H9 (cell line): ENCODE results near the gene MYMX. TPM values are rescaled to one million over a fixed set of nuclear protein-coding genes. Genes with fewer than 3 reads are reported as not detected.

Experiments used
- DNase-seq: peaks from one replicate; pipeline ENCODE4 v3.0.0-alpha.2; 2017
- H2AFZ ChIP-seq: one replicate; pipeline ENCODE4 v1.6.1; 2013; ENCODE audit warnings: mild to moderate bottlenecking, low read length, control low read depth, moderate library complexity
- H2AK5ac ChIP-seq: 2 replicates; pipeline ENCODE4 v1.6.1; 2013; ENCODE audit warnings: low read length, control low read depth, mixed read lengths; ENCODE audit not compliant: insufficient read length
- H2BK120ac ChIP-seq: one replicate; pipeline ENCODE4 v1.6.1; 2013; ENCODE audit warnings: low read depth, mild to moderate bottlenecking, low read length, control low read depth, inconsistent platforms; ENCODE audit not compliant: poor library complexity, severe bottlenecking
- H2BK12ac ChIP-seq: 2 replicates; pipeline ENCODE4 v1.6.1; 2013; ENCODE audit warnings: low read length, control low read depth, mixed read lengths, low read depth; ENCODE audit not compliant: insufficient read length
- H2BK15ac ChIP-seq: 2 replicates; pipeline ENCODE4 v1.6.1; 2013; ENCODE audit warnings: low read depth, low read length, control low read depth
- H2BK20ac ChIP-seq: one replicate; pipeline ENCODE4 v1.6.1; 2013; ENCODE audit warnings: low read depth, mild to moderate bottlenecking, low read length, control low read depth, inconsistent platforms; ENCODE audit not compliant: poor library complexity, severe bottlenecking
- H2BK5ac ChIP-seq: 2 replicates; pipeline ENCODE4 v1.6.1; 2013; ENCODE audit warnings: low read length, control low read depth, mixed read lengths; ENCODE audit not compliant: insufficient read length
- H3K14ac ChIP-seq: 2 replicates; pipeline ENCODE4 v1.6.1; 2013; ENCODE audit warnings: low read length, control low read depth; ENCODE audit not compliant: insufficient read depth
- H3K18ac ChIP-seq: 2 replicates; pipeline ENCODE4 v1.6.1; 2013; ENCODE audit warnings: low read depth, mild to moderate bottlenecking, mixed read lengths, low read length, control low read depth; ENCODE audit not compliant: insufficient read length
- H3K23ac ChIP-seq: 2 replicates; pipeline ENCODE4 v1.6.1; 2013; ENCODE audit warnings: low read length, control low read depth, mixed read lengths, low read depth; ENCODE audit not compliant: insufficient read length
- H3K23me2 ChIP-seq: 2 replicates; pipeline ENCODE4 v1.6.1; 2013; ENCODE audit warnings: low read depth, mild to moderate bottlenecking, mixed read lengths, low read length, control low read depth; ENCODE audit not compliant: insufficient read length, poor library complexity, severe bottlenecking
- H3K27ac ChIP-seq: 2 replicates; pipeline ENCODE4 v1.5.1; 2013; ENCODE audit warnings: low read length, control low read depth, mixed read lengths, low read depth; ENCODE audit not compliant: insufficient read length
- H3K27me3 ChIP-seq: 2 replicates; pipeline ENCODE4 v1.6.1; 2013; ENCODE audit warnings: low read length, control low read depth, inconsistent platforms; ENCODE audit not compliant: insufficient read depth
- H3K4ac ChIP-seq: 2 replicates; pipeline ENCODE4 v1.6.1; 2013; ENCODE audit warnings: low read depth, mild to moderate bottlenecking, control low read depth, inconsistent platforms, low read length, moderate library complexity
- H3K4me1 ChIP-seq: 2 replicates; pipeline ENCODE4 v1.6.1; 2013; ENCODE audit warnings: low read length, control low read depth, inconsistent platforms; ENCODE audit not compliant: insufficient read depth
- H3K4me2 ChIP-seq: 2 replicates; pipeline ENCODE4 v1.6.1; 2013; ENCODE audit warnings: low read length, control low read depth, mixed read lengths; ENCODE audit not compliant: insufficient read length, insufficient read depth
- H3K56ac ChIP-seq: 2 replicates; pipeline ENCODE4 v1.6.1; 2013; ENCODE audit warnings: low read depth, mild to moderate bottlenecking, mixed read lengths, low read length, control low read depth; ENCODE audit not compliant: insufficient read length
- H3K79me1 ChIP-seq: 2 replicates; pipeline ENCODE4 v1.6.1; 2013; ENCODE audit warnings: low read depth, mild to moderate bottlenecking, moderate library complexity, low read length, control low read depth, inconsistent platforms; ENCODE audit not compliant: insufficient read depth, poor library complexity, severe bottlenecking
- H3K79me2 ChIP-seq: 2 replicates; pipeline ENCODE4 v1.6.1; 2013; ENCODE audit warnings: low read length, control low read depth, inconsistent platforms; ENCODE audit not compliant: insufficient read depth
- H3K9ac ChIP-seq: 2 replicates; pipeline ENCODE4 v1.6.1; 2013; ENCODE audit warnings: low read length, control low read depth, mixed read lengths; ENCODE audit not compliant: insufficient read length; ENCODE audit errors: extremely low read depth
- H3K9me3 ChIP-seq: one replicate; pipeline ENCODE4 v1.6.1; 2013; ENCODE audit warnings: low read depth, low read length, inconsistent platforms; ENCODE audit not compliant: control insufficient read depth
- H3T11ph ChIP-seq: one replicate; pipeline ENCODE4 v1.6.1; 2013; ENCODE audit warnings: mild to moderate bottlenecking, low read length, control low read depth, inconsistent platforms
- H4K20me1 ChIP-seq: one replicate; pipeline ENCODE4 v1.6.1; 2013; ENCODE audit not compliant: control insufficient read depth, insufficient read length, insufficient read depth
- H4K5ac ChIP-seq: 2 replicates; pipeline ENCODE4 v1.6.1; 2013; ENCODE audit warnings: low read depth, mild to moderate bottlenecking, mixed read lengths, low read length, control low read depth; ENCODE audit not compliant: insufficient read length
- H4K8ac ChIP-seq: replicated peaks from 2 replicates; pipeline ENCODE4 v1.6.1; 2013; ENCODE audit warnings: low read length, control low read depth, mixed read lengths, low read depth; ENCODE audit not compliant: insufficient read length
- H4K91ac ChIP-seq: 2 replicates; pipeline ENCODE4 v1.6.1; 2013; ENCODE audit warnings: low read depth, mild to moderate bottlenecking, moderate library complexity, mixed read lengths, low read length, control low read depth; ENCODE audit not compliant: insufficient read length
- H3K27ac Mint-ChIP-seq, 3 experiments: 2 replicates in 2 of 3; 3 replicates in 1 of 3; pipeline ENCODE4 v1.8.0; 2020 to 2021; ENCODE audit warnings: mixed read lengths in 3 of 3, mild to moderate bottlenecking in 1 of 3, moderate library complexity in 1 of 3
- H3K27me3 Mint-ChIP-seq: 2 replicates; pipeline ENCODE4 v1.8.0; 2021; ENCODE audit warnings: low read depth, mild to moderate bottlenecking, moderate library complexity, mixed read lengths
- H3K36me3 Mint-ChIP-seq, 3 experiments: 2 replicates in 2 of 3; 3 replicates in 1 of 3; pipeline ENCODE4 v1.8.0; 2020 to 2021; ENCODE audit warnings: low read depth in 3 of 3, mixed read lengths in 3 of 3; ENCODE audit not compliant: insufficient read depth in 1 of 3
- H3K4me1 Mint-ChIP-seq, 2 experiments: 2 replicates each; pipeline ENCODE4 v1.8.0; 2020; ENCODE audit warnings: mixed read lengths in 2 of 2
- H3K4me3 Mint-ChIP-seq, 2 experiments: 2 replicates in 1 of 2; 3 replicates in 1 of 2; pipeline ENCODE4 v1.8.0; 2020 to 2021; ENCODE audit warnings: mild to moderate bottlenecking in 2 of 2, mixed read lengths in 2 of 2, moderate library complexity in 1 of 2
- H3K9me3 Mint-ChIP-seq, 2 experiments: 2 replicates in 1 of 2; 3 replicates in 1 of 2; pipeline ENCODE4 v1.8.0; 2020; ENCODE audit warnings: mild to moderate bottlenecking in 2 of 2, mixed read lengths in 2 of 2, moderate library complexity in 1 of 2
- CTCF ChIP-seq: fragments of 200-600 bp; sonication (generic); conservative IDR thresholded peaks from 3 replicates; pipeline ENCODE4 v1.8.0; 2021; ENCODE audit warnings: antibody characterized with exemption, mild to moderate bottlenecking
- WGBS: extraction: QIAGEN DNeasy Blood & Tissue Kit; methylation state at CpG from one replicate; pipeline ENCODE4 v1.1.7; 2013; ENCODE audit warnings: missing lambda C conversion rate, low lambda C conversion rate, mixed read lengths; ENCODE audit not compliant: insufficient read length; ENCODE audit errors: extremely low coverage; 5-methylcytosine and 5-hydroxymethylcytosine counted together
- total RNA-seq: library from RNA; stranded (reverse); gene quantifications from 2 replicates; pipeline ENCODE4 v1.2.1, GENCODE V29; 2021

The MYMX gene
- total RNA-seq, 1 experiment from 2014 or later, result 1.1 TPM

GRCh38 chr6:44188819-44189218, 27.9 kb upstream of the MYMX start:
- Histone ChIP-seq H3K9ac (no peak overlapping the region), H3K79me1 (no peaks in the 10 kb centered on the region), H3K4ac (no peak overlapping the region), H3K79me2 (no peaks in the 10 kb centered on the region), H2AFZ (no peak overlapping the region), H3K9me3 (no peaks in the 10 kb centered on the region), H2BK5ac (no peak overlapping the region), H2BK20ac (no peak overlapping the region), H3K23me2 (no peaks in the 10 kb centered on the region), H3K14ac (no peak overlapping the region), H3K23ac (no peak overlapping the region), H2BK12ac (no peak overlapping the region), H3T11ph (no peak overlapping the region), H3K4me2 (no peak overlapping the region), H2BK120ac (no peak overlapping the region), H4K91ac (no peak overlapping the region), H2AK5ac (no peak overlapping the region), H3K4me1 (peaks cover 7% of the 10 kb centered on the region; the same call in 1 of the 2 replicates), H4K8ac (no peak overlapping the region), H3K18ac (no peak overlapping the region), H3K27me3 (no peaks in the 10 kb centered on the region), H2BK15ac (no peak overlapping the region), H3K27ac (no peak overlapping the region), H3K56ac (no peak overlapping the region), H4K5ac (no peak overlapping the region), H4K20me1 (no peaks in the 10 kb centered on the region)
- TF ChIP-seq CTCF, result no peak
- H3K36me3 Mint-ChIP-seq, result no peaks in the 10 kb centered on the region
- DNase-seq, result no peak
- no peak overlapping the region for H3K4me3 Mint-ChIP-seq
- H3K27me3 Mint-ChIP-seq, result peaks cover 4% of the 10 kb centered on the region
- H3K4me1 Mint-ChIP-seq, result peaks cover 22 to 39% of the 10 kb centered on the region in 2 experiments
- no peaks in the 10 kb centered on the region; a peak in 1 of 5 replicates for H3K9me3 Mint-ChIP-seq
- no CpG with 5 or more reads among the region's 2 CpGs for WGBS
- no peak overlapping the region for H3K27ac Mint-ChIP-seq
